HepG2 (cell line): ENCODE results near the gene TUBB. TPM values are rescaled to one million over a fixed set of nuclear protein-coding genes. Genes with fewer than 3 reads are reported as not detected.

Experiments used
- ATF5 ChIP-seq: sonication (generic); formaldehyde crosslinking; IDR thresholded peaks from 2 replicates; pipeline ENCODE4 v1.4.0; 2020; ENCODE audit warnings: mild to moderate bottlenecking, low read depth, missing genetic modification reagents
- GMEB1 ChIP-seq: sonication (generic); formaldehyde crosslinking; IDR thresholded peaks from 2 replicates; pipeline ENCODE4 v1.5.1; 2020; ENCODE audit warnings: missing genetic modification reagents, mild to moderate bottlenecking, borderline replicate concordance
- GRHL1 ChIP-seq: sonication (generic); formaldehyde crosslinking; conservative IDR thresholded peaks from 2 replicates; pipeline ENCODE4 v1.8.0; 2022; ENCODE audit warnings: missing genetic modification reagents
- KDM1A ChIP-seq: IDR thresholded peaks from 2 replicates; pipeline ENCODE4 v1.6.1; 2016; ENCODE audit warnings: missing compliant biosample characterization
- MYC ChIP-seq: sonication (generic); formaldehyde crosslinking; IDR thresholded peaks from 2 replicates; pipeline ENCODE4 v1.9.0; 2021; ENCODE audit warnings: missing genetic modification reagents, borderline replicate concordance
- NFYB ChIP-seq: sonication (generic); formaldehyde crosslinking; IDR thresholded peaks from 2 replicates; pipeline ENCODE4 v1.4.0; 2020; ENCODE audit warnings: missing genetic modification reagents
- NFYC ChIP-seq: IDR thresholded peaks from 2 replicates; pipeline ENCODE4 v1.6.1; 2016; ENCODE audit warnings: missing genetic modification reagents, missing compliant biosample characterization
- PCBP2 ChIP-seq: fragments of 200-400 bp; formaldehyde crosslinking; optimal IDR thresholded peaks from 2 replicates; pipeline ENCODE3; 2018; ENCODE audit warnings: low read length, low read depth; ENCODE audit not compliant: poor library complexity, severe bottlenecking
- PHF8 ChIP-seq: sonication (generic); formaldehyde crosslinking; IDR thresholded peaks from 2 replicates; pipeline ENCODE4 v1.5.0; 2020; ENCODE audit warnings: missing genetic modification reagents
- POGK ChIP-seq: sonication (generic); formaldehyde crosslinking; conservative IDR thresholded peaks from 2 replicates; pipeline ENCODE4 v1.8.0; 2022; ENCODE audit warnings: mild to moderate bottlenecking, moderate library complexity, missing genetic modification reagents
- SMAD1 ChIP-seq: sonication (generic); formaldehyde crosslinking; IDR thresholded peaks from 2 replicates; pipeline ENCODE4 v1.4.0; 2020; ENCODE audit warnings: missing genetic modification reagents, low read depth, mild to moderate bottlenecking, borderline replicate concordance
- SOX13 ChIP-seq, 3 experiments: fragments of 450-650 bp in 1 of 3; sonication (generic) in 1 of 3; formaldehyde crosslinking in 1 of 3; IDR thresholded peaks in 2 of 3; conservative IDR thresholded peaks in 1 of 3; 2 replicates each; pipeline versions ENCODE4 v1.5.0 to v1.6.1; 2016 to 2020; ENCODE audit warnings: antibody characterized with exemption in 1 of 3, mild to moderate bottlenecking in 1 of 3, missing compliant biosample characterization in 1 of 3, missing genetic modification reagents in 1 of 3, moderate library complexity in 1 of 3
- SRF ChIP-seq: IDR thresholded peaks from 2 replicates; pipeline ENCODE4 v1.6.1; 2011; ENCODE audit warnings: mild to moderate bottlenecking, low read depth, low read length, moderate library complexity
- ZBTB26 ChIP-seq: IDR thresholded peaks from 2 replicates; pipeline ENCODE4 v1.6.1; 2016; ENCODE audit warnings: missing compliant biosample characterization, missing genetic modification reagents, borderline replicate concordance
- ZFX ChIP-seq: sonication (generic); formaldehyde crosslinking; IDR thresholded peaks from 2 replicates; pipeline ENCODE4 v1.4.0; 2020; ENCODE audit warnings: mild to moderate bottlenecking, low read depth, missing genetic modification reagents, moderate library complexity
- ZNF17 ChIP-seq: sonication (generic); formaldehyde crosslinking; IDR thresholded peaks from 2 replicates; pipeline ENCODE4 v1.5.0; 2020; ENCODE audit warnings: mild to moderate bottlenecking, missing genetic modification reagents
- ZNF251 ChIP-seq: sonication (generic); formaldehyde crosslinking; IDR thresholded peaks from 2 replicates; pipeline ENCODE4 v1.9.0; 2021; ENCODE audit warnings: mild to moderate bottlenecking, missing genetic modification reagents
- ZNF44 ChIP-seq: sonication (generic); formaldehyde crosslinking; IDR thresholded peaks from 2 replicates; pipeline ENCODE4 v1.5.1; 2020; ENCODE audit warnings: mild to moderate bottlenecking, missing genetic modification reagents
- ZNF468 ChIP-seq: sonication (generic); formaldehyde crosslinking; IDR thresholded peaks from 2 replicates; pipeline ENCODE4 v1.8.0; 2022; ENCODE audit warnings: mild to moderate bottlenecking, moderate library complexity, missing genetic modification reagents
- ZNF841 ChIP-seq: sonication (generic); formaldehyde crosslinking; IDR thresholded peaks from 2 replicates; pipeline ENCODE4 v1.8.1; 2023; ENCODE audit warnings: missing genetic modification reagents, borderline replicate concordance
- ZNF891 ChIP-seq: sonication (generic); formaldehyde crosslinking; IDR thresholded peaks from 2 replicates; pipeline ENCODE4 v1.5.0; 2020; ENCODE audit warnings: mild to moderate bottlenecking, missing genetic modification reagents
- polyA plus RNA-seq, 8 experiments: library from polyadenylated mRNA; depleted of rRNA in 3 of 8; stranded (reverse) in 7 of 8; unstranded in 1 of 8; fragments of >200 nt; fragmentation: Illumina TruSeq in 4 of 8; extraction: Trizol in 4 of 8; gene quantifications; 2 replicates each; pipeline versions ENCODE4 v1.2.1 to v1.2.3, GENCODE V29; 2011 to 2016; ENCODE audit warnings: low read depth in 4 of 8, missing spikeins in 1 of 8, mixed read lengths in 1 of 8; ENCODE audit not compliant: insufficient read depth in 1 of 8
- total RNA-seq, 5 experiments: library from RNA; depleted of rRNA; stranded (reverse); fragments of >200 nt; fragmentation: Illumina TruSeq; extraction: Trizol; gene quantifications; 2 replicates each; pipeline ENCODE4 v1.2.3, GENCODE V29; 2016; ENCODE audit warnings: low read depth in 1 of 5

TUBB gene
- total and polyA plus RNA-seq, 2 of the 13 experiments (the other 11 are each of a cell fraction or from before 2014, with no cell fraction given) = 911 to 1,163 TPM

- TF ChIP-seq PCBP2 = peak; percentile 53
- no peak; the same call in 1 of the 2 replicates for TF ChIP-seq ATF5 (CRISPR knock-in tag)
- TF ChIP-seq ZNF17 (CRISPR knock-in tag) = no peak
- TF ChIP-seq GRHL1 (CRISPR knock-in tag) = no peak
- TF ChIP-seq NFYC (CRISPR knock-in tag) = peak; percentile 92
- TF ChIP-seq ZNF44 (CRISPR knock-in tag) = no peak
- TF ChIP-seq NFYB (CRISPR knock-in tag) = peak; percentile 93
- no peak for TF ChIP-seq ZFX
- TF ChIP-seq SOX13 (IDR thresholded peaks at IDR 0.05) = peak; percentile 53; the same call in 1 of the 2 replicates
- peak in 1 of 2 experiments; percentile 81; a peak in 2 of 4 replicates for TF ChIP-seq SOX13 (CRISPR knock-in tag; conservative IDR thresholded peaks at IDR 0.05 in 1 of 2, IDR thresholded peaks at IDR 0.05 in 1 of 2)
- TF ChIP-seq PHF8 = peak; percentile 67
- TF ChIP-seq ZNF841 (CRISPR knock-in tag) = no peak
- peak; percentile 85 for TF ChIP-seq MYC
- no peak; the same call in 1 of the 2 replicates for TF ChIP-seq ZNF891 (CRISPR knock-in tag)
- peak; percentile 25; the same call in 1 of the 2 replicates for TF ChIP-seq ZBTB26 (CRISPR knock-in tag)
- no peak for TF ChIP-seq ZNF468
- no peak for TF ChIP-seq KDM1A (CRISPR knock-in tag)
- TF ChIP-seq SRF = no peak
- TF ChIP-seq ZNF251 (CRISPR knock-in tag) = no peak
- TF ChIP-seq POGK (CRISPR knock-in tag) = no peak
- no peak for TF ChIP-seq SMAD1
- TF ChIP-seq GMEB1 (CRISPR knock-in tag) = peak; percentile 78; the same call in 1 of the 2 replicates
Observed at GRCh38 chr6:30719791-30720737, at the start of gene TUBB (continued).
